Medulla oblongata (tissue), 1 donor: Measurements from ENCODE around the gene LZTFL1.

Experiments used
- DNase-seq: peaks from one replicate; pipeline ENCODE4 v3.0.0-alpha.2; 2015; ENCODE audit errors: extremely low spot score

Gene LZTFL1

DNA sequence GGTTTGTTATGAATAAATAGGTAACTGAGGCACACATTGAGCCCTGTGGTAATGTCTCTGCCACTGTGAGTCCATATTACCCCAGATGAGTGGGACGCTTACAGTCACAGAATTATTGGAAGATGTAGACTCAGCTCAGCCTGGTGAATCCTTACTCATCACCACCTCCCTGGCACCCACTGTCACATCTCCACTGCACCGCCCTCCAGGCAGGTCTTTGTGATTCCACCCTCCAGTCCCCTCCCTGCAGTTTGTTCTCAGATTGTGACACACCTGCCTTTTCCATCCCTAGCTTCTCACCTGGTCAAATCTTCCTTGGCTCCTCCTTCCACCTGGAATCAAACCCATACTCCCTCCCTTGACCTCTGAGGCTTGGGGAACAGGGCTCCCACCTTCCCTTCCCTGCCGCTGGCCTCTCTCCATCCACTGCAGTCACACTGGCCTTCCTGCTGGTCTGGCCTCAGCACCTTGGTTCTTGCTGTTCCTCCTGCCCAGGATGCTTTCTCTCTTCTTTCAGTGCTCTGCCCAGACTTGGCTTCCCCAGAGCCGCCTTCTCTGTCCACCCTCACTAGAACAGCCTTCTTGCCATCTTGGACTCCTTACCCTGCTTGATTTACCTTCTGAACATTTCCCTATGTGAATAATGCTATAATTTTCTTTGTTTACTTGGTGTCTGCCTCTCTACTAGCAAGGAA lies 55.0 kb downstream of the LZTFL1 start:
- no peak for DNase-seq

- DNase-seq = no peak
Observed at GRCh38 chr3:45785605-45786150, 56.2 kb downstream of the LZTFL1 start.

- DNase-seq = no peak
Observed at GRCh38 chr3:45783667-45784066, 58.3 kb downstream of the LZTFL1 start.

GRCh38 chr3:45782381-45782780 lies 59.5 kb downstream of the LZTFL1 start:
- no peak for DNase-seq

DNA sequence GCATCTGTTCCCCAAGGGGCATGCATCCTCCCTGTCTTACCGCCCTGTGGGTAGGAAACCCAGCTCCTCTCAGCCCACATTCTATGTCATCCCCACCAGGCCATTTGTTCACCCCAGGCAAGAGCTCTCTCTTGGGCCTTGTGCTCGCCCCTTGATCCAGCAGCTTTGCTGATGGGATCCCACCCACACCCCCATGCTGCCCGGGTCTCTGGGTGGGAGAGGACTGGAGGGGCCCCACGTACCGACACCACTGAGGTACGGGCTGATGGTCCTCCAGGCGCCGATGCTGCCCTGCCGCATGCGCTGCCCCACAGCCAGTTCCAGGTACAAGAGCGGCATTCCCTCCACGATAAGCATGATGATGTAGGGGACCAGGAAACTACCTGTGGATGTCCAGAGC lies 60.1 kb downstream of the LZTFL1 start:
- no peak for DNase-seq

- DNase-seq = no peak
Observed at GRCh38 chr3:45781271-45781670, 60.6 kb downstream of the LZTFL1 start.

DNA sequence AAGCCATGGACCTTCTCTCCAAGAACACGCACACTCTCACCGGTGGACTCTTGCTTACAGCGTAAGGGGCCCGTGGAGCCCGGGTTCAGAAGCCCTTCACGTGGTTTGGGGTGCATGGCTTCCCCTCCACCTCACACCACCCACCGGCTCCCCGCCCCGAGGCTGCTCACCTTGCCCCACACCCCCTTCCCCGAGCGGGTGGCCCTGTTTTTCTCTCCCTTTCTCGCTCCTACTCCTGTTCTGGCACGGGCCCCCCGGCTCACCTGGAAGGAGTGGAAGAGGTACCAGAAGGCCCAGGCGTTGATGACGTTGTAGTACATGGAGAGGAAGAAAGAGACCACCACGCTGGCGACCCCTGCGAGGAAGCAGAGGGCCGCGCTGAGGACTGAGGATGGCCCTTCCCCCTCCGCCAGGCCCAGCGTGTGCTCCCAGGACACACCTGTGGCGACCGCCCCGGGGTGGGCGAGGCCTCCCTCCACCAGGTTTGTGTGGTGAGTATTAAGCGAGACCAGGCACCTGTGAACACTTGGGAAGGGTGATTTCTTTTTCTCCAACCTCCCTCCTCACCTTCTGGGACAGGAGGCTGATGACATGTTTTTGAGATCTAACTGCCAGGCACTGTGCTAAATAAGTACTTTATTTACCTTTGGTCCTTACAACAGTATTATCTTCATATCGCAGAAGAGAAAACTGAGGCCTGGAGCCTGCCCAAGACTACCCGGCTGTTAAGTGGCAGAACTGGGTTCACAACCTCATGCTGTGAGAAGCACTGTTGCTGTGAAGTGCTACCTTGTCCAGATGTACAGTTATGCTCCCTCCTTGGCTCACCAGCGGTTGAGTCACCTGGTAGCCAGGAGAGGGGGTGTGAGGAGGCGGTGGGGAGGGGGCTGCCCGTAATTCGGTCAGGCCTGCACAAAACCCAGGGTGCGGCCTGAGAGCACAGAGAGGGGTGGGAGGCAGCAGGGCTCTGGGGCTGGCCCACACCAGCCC lies 61.9 kb downstream of the LZTFL1 start:
- DNase-seq = no peak

DNA sequence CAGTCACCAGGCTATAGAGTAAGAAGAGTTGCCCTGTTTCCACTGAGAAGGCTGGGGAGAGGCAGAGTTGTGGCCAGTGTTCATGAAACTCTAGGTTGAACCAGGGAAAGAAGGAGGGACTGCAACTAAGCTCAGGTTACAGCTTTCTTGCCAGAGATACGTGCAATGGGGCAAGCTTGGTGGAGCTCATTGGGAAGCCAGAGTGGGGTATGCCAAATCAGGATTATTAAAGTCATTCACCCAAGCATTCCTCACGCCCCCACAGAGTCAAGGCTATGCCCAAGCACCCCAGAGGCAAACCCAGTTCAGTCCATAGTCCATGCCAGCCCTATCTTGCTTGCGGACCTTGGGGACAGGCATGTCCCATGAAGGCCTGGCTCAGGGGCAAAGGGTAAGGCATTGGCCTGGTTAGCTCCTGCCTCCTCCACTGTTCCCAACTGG lies 63.1 kb downstream of the LZTFL1 start:
- no peak for DNase-seq

DNA sequence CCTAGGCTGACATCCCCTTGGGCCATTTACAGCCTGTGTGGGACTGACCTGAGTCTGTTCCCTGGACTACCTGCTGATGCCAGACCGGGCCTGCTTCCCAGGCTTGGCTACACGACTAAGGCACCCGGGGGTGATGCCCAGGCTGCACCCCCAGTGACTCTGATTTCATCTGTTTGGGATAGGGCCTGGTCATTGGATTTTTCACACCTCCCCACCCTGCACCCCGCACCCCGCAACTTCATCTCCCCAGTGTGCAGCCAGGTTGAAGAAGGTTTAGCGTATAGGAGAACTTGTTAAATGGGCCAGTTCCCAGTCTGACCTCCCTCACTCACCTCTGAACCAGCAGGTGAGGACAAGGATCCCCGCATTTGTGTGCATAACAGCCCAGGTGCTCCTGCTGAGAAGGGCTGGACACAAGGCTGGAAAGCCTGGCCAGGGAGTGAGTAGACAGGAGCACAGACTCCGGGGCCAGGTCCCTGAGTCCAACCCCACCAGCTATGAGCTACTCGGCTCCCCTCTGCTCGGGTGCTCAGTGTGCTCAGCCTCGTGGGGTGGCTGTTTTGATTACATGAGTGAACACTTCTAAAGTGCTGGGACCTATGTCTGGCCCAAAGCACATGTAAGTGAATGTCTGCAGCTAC lies 64.1 kb downstream of the LZTFL1 start:
- no peak for DNase-seq

- DNase-seq = no peak
Observed at GRCh38 chr3:45777111-45777745, 64.7 kb downstream of the LZTFL1 start.

DNA sequence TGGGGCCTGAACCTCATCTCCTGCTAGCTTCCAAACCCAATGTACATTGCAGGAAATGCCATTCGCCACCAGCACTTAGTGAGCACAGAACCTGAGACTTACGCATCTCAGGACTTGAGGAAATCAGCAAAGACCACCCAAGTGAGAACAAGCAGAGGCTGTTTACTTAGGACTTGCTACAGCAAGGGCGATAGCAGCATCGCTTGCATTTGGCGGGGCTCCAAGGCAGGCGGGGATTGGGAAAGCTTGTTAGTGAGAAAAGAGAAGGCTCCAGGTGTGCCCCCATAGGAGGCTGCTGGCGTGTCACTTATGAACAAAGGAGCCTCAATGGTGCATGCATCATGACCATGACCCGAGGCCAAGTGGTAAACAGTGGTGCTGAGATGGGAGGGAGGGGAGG lies 65.3 kb downstream of the LZTFL1 start:
- no peak for DNase-seq

DNA sequence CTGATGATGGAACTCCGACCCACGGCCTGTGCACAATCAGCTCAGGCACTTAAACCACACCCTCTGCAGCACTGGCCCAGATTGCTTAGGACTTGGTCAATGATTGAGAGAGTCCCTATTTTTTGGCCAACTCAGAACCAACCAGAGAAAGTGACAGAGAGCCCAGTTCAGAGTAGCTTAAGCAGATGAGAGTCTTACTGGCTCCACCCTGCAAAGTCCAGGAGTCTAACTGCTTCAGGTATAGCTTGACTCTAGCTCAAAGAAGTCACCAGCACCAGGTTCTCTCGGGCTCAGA lies 65.7 kb downstream of the LZTFL1 start:
- no peak for DNase-seq

DNA sequence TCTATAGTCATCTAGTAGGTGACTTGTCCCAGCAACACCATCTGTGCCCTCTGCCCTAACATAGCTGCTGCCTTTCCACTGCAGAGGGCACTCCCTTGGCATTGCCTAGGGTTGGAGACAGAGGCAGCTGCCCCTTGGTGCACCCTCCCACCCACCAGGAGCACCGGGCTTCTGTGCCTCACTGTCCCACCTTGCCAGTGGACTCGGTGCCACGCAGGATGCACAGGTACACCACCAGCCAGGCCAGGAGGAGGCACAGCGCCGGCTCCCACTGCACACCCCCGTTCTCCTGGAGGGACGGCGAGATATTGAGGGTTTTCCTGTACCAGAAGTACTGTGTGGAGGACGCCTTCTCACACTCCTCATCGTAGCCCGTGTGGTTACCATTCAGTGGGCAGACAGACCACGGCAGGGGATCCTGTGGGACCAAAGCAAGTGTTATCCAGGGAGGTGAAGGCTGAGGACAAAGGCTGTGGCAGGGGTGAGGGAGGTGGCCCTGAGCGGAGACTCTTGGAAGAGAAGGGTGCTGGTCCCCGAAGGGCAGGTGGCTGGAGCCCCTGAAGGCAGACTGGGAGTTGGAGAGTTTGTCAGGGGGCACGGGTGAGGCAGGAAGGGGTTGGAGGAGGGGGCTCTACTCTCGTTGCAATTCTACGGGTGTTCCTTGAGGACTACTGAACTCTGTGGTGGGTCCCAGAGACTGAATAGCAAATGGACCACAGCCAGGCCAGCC lies 66.2 kb downstream of the LZTFL1 start:
- DNase-seq = no peak

GRCh38 chr3:45774581-45775521 lies 67.1 kb downstream of the LZTFL1 start:
- DNase-seq = no peak

DNA sequence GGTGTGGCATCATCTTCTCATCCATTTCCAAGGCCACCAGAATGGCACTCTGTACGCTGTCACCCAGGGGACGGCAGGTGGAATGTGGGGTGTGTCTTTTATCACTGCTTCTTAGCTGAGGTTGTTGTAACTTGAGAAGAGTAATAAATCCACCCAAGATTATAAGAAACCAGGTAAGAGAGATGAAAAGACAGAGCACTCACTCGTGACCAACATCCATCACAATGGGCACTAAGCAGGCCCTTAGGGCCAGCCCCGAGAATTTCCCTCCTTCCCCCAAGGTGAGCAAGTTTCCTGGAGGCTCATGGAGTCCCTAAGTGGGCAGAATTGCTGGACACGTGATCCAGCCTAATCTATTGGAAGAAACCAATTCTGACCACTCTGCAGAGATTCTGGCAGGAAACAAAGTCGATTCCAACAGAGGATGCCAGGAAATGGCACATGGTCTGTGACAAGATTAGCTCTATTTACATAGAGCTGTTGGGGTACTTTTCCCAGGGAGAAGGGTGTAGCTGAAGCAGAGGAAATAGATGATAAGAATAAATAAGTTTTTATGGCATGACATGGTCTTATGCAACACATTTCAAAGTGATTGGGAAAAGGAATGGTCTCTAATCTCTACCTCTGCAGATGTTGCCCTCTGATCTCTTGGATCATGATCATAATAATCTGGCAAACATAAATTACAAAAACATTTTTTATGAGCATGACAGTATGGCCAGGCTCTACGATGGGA lies 68.0 kb downstream of the LZTFL1 start:
- no peak for DNase-seq
